A673 (cell line): ENCODE results near the gene LMF1. TPM values are rescaled to one million over a fixed set of nuclear protein-coding genes. Genes with fewer than 3 reads are reported as not detected.

Experiments
- BruUV-seq: library from RNA; stranded (reverse); fragments of 400-500 nt; replicated peaks from 2 replicates; lab custom pipeline; 2021; lab: Mats Ljungman, UMichigan
- CTCF ChIA-PET: fragments of 300-600 bp; sonication (Branson Sonifier 250); formaldehyde crosslinking; loops from one replicate; lab custom pipeline; 2022; ENCODE audit warnings: antibody characterized with exemption; lab: Charles Lee
- POLR2A ChIA-PET: fragments of 300-600 bp; sonication (Branson Sonifier 250); formaldehyde crosslinking; loops from one replicate; lab custom pipeline; 2022; ENCODE audit warnings: antibody characterized with exemption; ENCODE audit not compliant: low non-redundant PET; lab: Charles Lee
- DNase-seq: peaks from one replicate; pipeline ENCODE4 v3.0.0-alpha.2; 2015; ENCODE audit warnings: low spot score
- H3K27ac ChIP-seq: fragments of 200-600 bp; sonication (generic); 2 replicates; pipeline ENCODE4 v1.5.1; 2016; ENCODE audit warnings: mixed run types, low read depth, mild to moderate bottlenecking, mixed read lengths, antibody characterized with exemption, low read length; ENCODE audit not compliant: poor library complexity, severe bottlenecking
- H3K27me3 ChIP-seq: fragments of 200-600 bp; sonication (generic); replicated peaks from 2 replicates; pipeline ENCODE4 v1.6.1; 2017; ENCODE audit warnings: mixed run types, low read depth, mild to moderate bottlenecking, mixed read lengths, antibody characterized with exemption, low read length; ENCODE audit not compliant: insufficient read depth, poor library complexity
- H3K36me3 ChIP-seq: fragments of 200-600 bp; sonication (generic); 2 replicates; pipeline ENCODE4 v1.6.1; 2016; ENCODE audit warnings: mixed run types, mild to moderate bottlenecking, mixed read lengths, antibody characterized with exemption, low read length; ENCODE audit not compliant: insufficient read depth, poor library complexity, severe bottlenecking
- H3K4me1 ChIP-seq: fragments of 200-600 bp; sonication (generic); 2 replicates; pipeline ENCODE4 v1.6.1; 2017; ENCODE audit warnings: mixed run types, mild to moderate bottlenecking, mixed read lengths, antibody characterized with exemption, low read length; ENCODE audit not compliant: insufficient read depth, poor library complexity, severe bottlenecking
- H3K4me3 ChIP-seq: fragments of 200-600 bp; sonication (generic); 2 replicates; pipeline ENCODE4 v1.5.1; 2016; ENCODE audit warnings: low read depth, mixed run types, mild to moderate bottlenecking, mixed read lengths, low read length; ENCODE audit not compliant: poor library complexity, severe bottlenecking
- H3K9me3 ChIP-seq: fragments of 200-600 bp; sonication (generic); 2 replicates; pipeline ENCODE4 v1.6.1; 2016; ENCODE audit warnings: mixed run types, low read depth, mild to moderate bottlenecking, mixed read lengths, antibody characterized with exemption, low read length; ENCODE audit not compliant: poor library complexity, severe bottlenecking
- CTCF ChIP-seq: fragments of 300-800, 200-600 bp; sonication (generic); conservative IDR thresholded peaks from 2 replicates; pipeline ENCODE4 v1.5.1; 2017; ENCODE audit warnings: low read depth, mild to moderate bottlenecking, antibody characterized with exemption, low read length, moderate library complexity, mixed read lengths
- EZH2 ChIP-seq: fragments of 200-600 bp; sonication (generic); IDR thresholded peaks from 2 replicates; pipeline ENCODE4 v1.6.1; 2017; ENCODE audit warnings: borderline replicate concordance, low read depth, mild to moderate bottlenecking, mixed read lengths, antibody characterized with exemption, low read length; ENCODE audit not compliant: poor library complexity, severe bottlenecking
- intact Hi-C: fragments of 100-400 bp; cut with micrococcal nuclease; formaldehyde crosslinking; loops from one replicate; pipeline ENCODE4 v1.10.0; 2022; ENCODE audit not compliant: unreplicated experiment
- total RNA-seq: library from RNA; stranded (reverse); gene quantifications from 2 replicates; pipeline ENCODE4 v1.2.3, GENCODE V29; 2021

The LMF1 gene
- total RNA-seq, 1 experiment from 2014 or later, result 21.0 TPM

DNA sequence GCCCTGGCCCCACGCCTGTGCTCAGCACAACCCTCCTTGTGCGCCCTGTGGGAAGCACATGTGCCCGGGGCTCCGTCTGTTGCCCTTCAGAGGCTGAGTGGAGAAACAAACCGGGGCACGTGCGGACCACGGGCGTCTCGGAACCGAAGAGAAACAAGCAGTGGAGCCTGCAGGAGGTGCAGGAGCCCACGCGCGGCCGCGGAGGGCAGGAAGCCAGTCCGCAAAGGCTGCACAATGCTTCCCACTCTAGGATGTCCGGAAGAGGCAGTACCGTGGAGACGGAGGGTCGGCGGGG lies 94.8 kb downstream of the LMF1 start:
- intact Hi-C loops, result no loop called here

GRCh38 chr16:875182-876040 lies 95.4 kb downstream of the LMF1 start:
- Histone ChIP-seq H3K9me3 (no peaks in the 10 kb centered on the region), H3K4me3 (no peak overlapping the region), H3K27ac (no peak overlapping the region), H3K4me1 (no peaks in the 10 kb centered on the region), H3K27me3 (no peaks in the 10 kb centered on the region), H3K36me3 (no peaks in the 10 kb centered on the region)
- no TSS peak for BruUV-seq
- ChIA-PET POLR2A (no interaction called here), CTCF (no interaction called here)
- no peak for TF ChIP-seq EZH2
- no peak for TF ChIP-seq CTCF
- intact Hi-C loops, result no loop called here
- no peak for DNase-seq

More for the DNA sequence above, 94.8 kb downstream of the LMF1 start:
- TF ChIP-seq EZH2, result no peak
- TF ChIP-seq CTCF, result no peak
- Histone ChIP-seq H3K27me3 (no peaks in the 10 kb centered on the region), H3K4me1 (no peaks in the 10 kb centered on the region), H3K27ac (no peak overlapping the region), H3K4me3 (no peak overlapping the region), H3K36me3 (no peaks in the 10 kb centered on the region), H3K9me3 (no peaks in the 10 kb centered on the region)
- DNase-seq, result no peak
- CTCF ChIA-PET, result interaction anchor here (0.6 kb wide), 1 partner anchor 105 kb away, joined by 3 read pairs; no protein-coding TSS in a partner anchor
- no TSS peak for BruUV-seq
- POLR2A ChIA-PET, result no interaction called here

- no peak for DNase-seq
- BruUV-seq, result no TSS peak
- TF ChIP-seq CTCF (no peak), EZH2 (no peak)
- no peaks in the 10 kb centered on the region for H3K36me3 ChIP-seq
- H3K27me3 ChIP-seq, result no peaks in the 10 kb centered on the region
- intact Hi-C loops, result no loop called here
- no peak overlapping the region for H3K27ac ChIP-seq
- H3K4me3 ChIP-seq, result no peak overlapping the region
- H3K9me3 ChIP-seq, result no peaks in the 10 kb centered on the region
- ChIA-PET CTCF (no interaction called here), POLR2A (no interaction called here)
- no peaks in the 10 kb centered on the region for H3K4me1 ChIP-seq
Measured at GRCh38 chr16:874366-875181, 96.2 kb downstream of the LMF1 start.
